Smooth muscle cell (in vitro differentiated cells): ENCODE data around the gene MYO9B. TPM values are rescaled to one million over a fixed set of nuclear protein-coding genes. Genes with fewer than 3 reads are reported as not detected.

Experiments
- DNase-seq: peaks from one replicate; lab custom pipeline; 2025; ENCODE audit not compliant: unreplicated experiment; lab: John Stamatoyannopoulos, UW
- H2AFZ ChIP-seq: fragments of 200-600 bp; sonication (generic); 2 replicates; pipeline ENCODE4 v1.6.0; 2016; ENCODE audit warnings: antibody characterized with exemption, low read depth, mild to moderate bottlenecking
- H3F3A ChIP-seq: fragments of 200-600 bp; sonication (generic); 2 replicates; pipeline ENCODE4 v1.6.0; 2017; ENCODE audit warnings: antibody characterized with exemption, low read depth
- H3K27ac ChIP-seq: fragments of 200-600 bp; sonication (generic); 2 replicates; pipeline ENCODE4 v1.5.1; 2016; ENCODE audit warnings: low read depth, mild to moderate bottlenecking
- H3K27me3 ChIP-seq: fragments of 200-600 bp; sonication (generic); 2 replicates; pipeline ENCODE4 v1.6.1; 2016; ENCODE audit warnings: low read depth, mild to moderate bottlenecking
- H3K36me3 ChIP-seq: fragments of 200-600 bp; sonication (generic); 2 replicates; pipeline ENCODE4 v1.5.1; 2016; ENCODE audit warnings: low read depth
- H3K4me1 ChIP-seq: fragments of 200-600 bp; sonication (generic); 2 replicates; pipeline ENCODE4 v1.5.1; 2016; ENCODE audit warnings: low read depth
- H3K4me2 ChIP-seq: fragments of 200-600 bp; sonication (generic); 2 replicates; pipeline ENCODE4 v1.6.0; 2016; ENCODE audit warnings: mild to moderate bottlenecking
- H3K4me3 ChIP-seq: fragments of 200-600 bp; sonication (generic); 2 replicates; pipeline ENCODE4 v1.5.1; 2016; ENCODE audit warnings: mild to moderate bottlenecking
- H3K79me2 ChIP-seq: fragments of 200-600 bp; sonication (generic); 2 replicates; pipeline ENCODE4 v1.6.0; 2016; ENCODE audit warnings: low read depth, mild to moderate bottlenecking
- H3K9ac ChIP-seq: fragments of 200-600 bp; sonication (generic); 2 replicates; pipeline ENCODE4 v1.6.0; 2016; ENCODE audit warnings: low read depth
- H3K9me3 ChIP-seq: fragments of 200-600 bp; sonication (generic); replicated peaks from 2 replicates; pipeline ENCODE4 v1.5.1; 2016; ENCODE audit warnings: low read depth
- H4K20me1 ChIP-seq: fragments of 200-600 bp; sonication (generic); 2 replicates; pipeline ENCODE4 v1.6.0; 2016; ENCODE audit warnings: low read depth
- WGBS: methylation state at CpG from one replicate; pipeline ENCODE4 v1.1.7; 2016; ENCODE audit warnings: low lambda C conversion rate; 5-methylcytosine and 5-hydroxymethylcytosine counted together
- polyA plus RNA-seq: library from polyadenylated mRNA; unstranded; fragments of >200 nt; fragmentation: Nextera tagmentation; extraction: Ambion mirVana; gene quantifications from 2 replicates; pipeline ENCODE4 v1.2.1, GENCODE V29; 2016
- total RNA-seq: library from RNA; depleted of rRNA; stranded (reverse); fragments of >200 nt; gene quantifications from 2 replicates; pipeline ENCODE4 v1.2.3, GENCODE V29; 2014
- TF ChIP-seq, protein P1 (sequence below): fragments of 200-600 bp; sonication (generic); IDR thresholded peaks from 2 replicates; pipeline ENCODE4 v1.5.1; 2017; ENCODE audit warnings: borderline replicate concordance, mild to moderate bottlenecking, antibody characterized with exemption; ENCODE audit not compliant: insufficient read depth, poor library complexity, severe bottlenecking

Gene MYO9B
- total and polyA plus RNA-seq, 2 experiments from 2014 or later = 44.6 to 46.6 TPM

- TF ChIP-seq, protein P1, sequence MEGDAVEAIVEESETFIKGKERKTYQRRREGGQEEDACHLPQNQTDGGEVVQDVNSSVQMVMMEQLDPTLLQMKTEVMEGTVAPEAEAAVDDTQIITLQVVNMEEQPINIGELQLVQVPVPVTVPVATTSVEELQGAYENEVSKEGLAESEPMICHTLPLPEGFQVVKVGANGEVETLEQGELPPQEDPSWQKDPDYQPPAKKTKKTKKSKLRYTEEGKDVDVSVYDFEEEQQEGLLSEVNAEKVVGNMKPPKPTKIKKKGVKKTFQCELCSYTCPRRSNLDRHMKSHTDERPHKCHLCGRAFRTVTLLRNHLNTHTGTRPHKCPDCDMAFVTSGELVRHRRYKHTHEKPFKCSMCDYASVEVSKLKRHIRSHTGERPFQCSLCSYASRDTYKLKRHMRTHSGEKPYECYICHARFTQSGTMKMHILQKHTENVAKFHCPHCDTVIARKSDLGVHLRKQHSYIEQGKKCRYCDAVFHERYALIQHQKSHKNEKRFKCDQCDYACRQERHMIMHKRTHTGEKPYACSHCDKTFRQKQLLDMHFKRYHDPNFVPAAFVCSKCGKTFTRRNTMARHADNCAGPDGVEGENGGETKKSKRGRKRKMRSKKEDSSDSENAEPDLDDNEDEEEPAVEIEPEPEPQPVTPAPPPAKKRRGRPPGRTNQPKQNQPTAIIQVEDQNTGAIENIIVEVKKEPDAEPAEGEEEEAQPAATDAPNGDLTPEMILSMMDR = no peak
- peaks cover 42% of the 10 kb centered on the region for H4K20me1 ChIP-seq
- 95% methylated on average over 7 of the region's 7 CpGs for WGBS
These were observed 37.1 kb downstream of the MYO9B start for GRCh38 chr19:17112700-17113099.

DNA sequence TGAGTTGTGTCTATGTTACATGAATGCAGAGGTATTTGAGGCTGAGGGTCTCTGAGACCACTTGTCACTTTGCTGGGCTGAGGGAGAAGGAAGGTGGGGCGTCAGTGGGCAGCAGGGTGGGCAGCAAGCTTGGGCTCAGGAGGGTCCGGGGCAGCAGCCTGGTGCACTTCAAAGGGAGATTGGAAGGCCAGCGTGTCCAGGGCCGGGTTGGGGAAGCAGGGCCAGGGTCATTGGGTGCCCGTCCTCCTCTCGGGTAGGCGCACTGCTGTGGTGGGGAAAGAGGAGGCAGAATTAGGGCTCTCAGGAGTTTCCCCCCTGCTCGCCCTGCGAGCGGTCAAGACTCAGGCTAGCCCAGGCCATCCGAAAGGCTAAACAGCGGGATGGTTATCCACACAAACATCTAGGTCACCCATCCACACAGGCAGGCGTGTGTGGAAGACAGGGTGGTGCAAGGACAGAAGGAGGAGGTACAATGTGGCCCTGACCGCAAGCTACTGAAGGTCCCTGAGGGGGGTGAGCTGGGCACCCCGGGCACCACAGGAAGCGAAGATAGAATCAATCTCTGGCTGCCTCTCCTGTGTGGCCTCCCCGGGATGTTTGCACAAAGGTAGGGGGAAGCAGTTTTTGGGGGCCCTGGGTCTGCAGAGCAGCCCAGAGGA lies 37.7 kb downstream of the MYO9B start:
- Histone ChIP-seq H3K4me1 (no peaks in the 10 kb centered on the region), H3K36me3 (no peaks in the 10 kb centered on the region), H3K4me2 (no peak overlapping the region), H3K27me3 (no peaks in the 10 kb centered on the region), H4K20me1 (peaks cover 42% of the 10 kb centered on the region), H3K27ac (no peak overlapping the region), H3K9me3 (no peaks in the 10 kb centered on the region), H3K9ac (no peak overlapping the region), H3K4me3 (no peak overlapping the region), H2AFZ (no peak overlapping the region), H3F3A (peaks cover 13% of the 10 kb centered on the region), H3K79me2 (peaks cover 73% of the 10 kb centered on the region)
- 95% methylated on average over 17 of the region's 17 CpGs for WGBS
- TF ChIP-seq, protein P1 = no peak
- DNase-seq = no peak

More at GRCh38 chr19:17112700-17113099, 37.1 kb downstream of the MYO9B start:
- DNase-seq = no peak
- Histone ChIP-seq H3K4me3 (no peak overlapping the region), H3K9ac (no peak overlapping the region), H3K27me3 (no peaks in the 10 kb centered on the region), H3K36me3 (no peaks in the 10 kb centered on the region), H3K4me2 (no peak overlapping the region), H2AFZ (no peak overlapping the region), H3K9me3 (no peaks in the 10 kb centered on the region), H3K79me2 (peaks cover 69% of the 10 kb centered on the region), H3F3A (peaks cover 13% of the 10 kb centered on the region), H3K4me1 (no peaks in the 10 kb centered on the region), H3K27ac (no peak overlapping the region)

- WGBS = 73% methylated on average over 12 of the region's 12 CpGs
- H4K20me1 ChIP-seq = peaks cover 53% of the 10 kb centered on the region
- H3F3A ChIP-seq = peaks cover 3% of the 10 kb centered on the region
- H3K4me2 ChIP-seq = no peak overlapping the region
- TF ChIP-seq, protein P1 = no peak
- peaks cover 81% of the 10 kb centered on the region for H3K79me2 ChIP-seq
- DNase-seq = no peak
- no peaks in the 10 kb centered on the region for H3K36me3 ChIP-seq
- H2AFZ ChIP-seq = no peak overlapping the region
- H3K9ac ChIP-seq = no peak overlapping the region
- H3K4me3 ChIP-seq = no peak overlapping the region
- no peaks in the 10 kb centered on the region for H3K27me3 ChIP-seq
- H3K9me3 ChIP-seq = no peaks in the 10 kb centered on the region
- no peak overlapping the region for H3K27ac ChIP-seq
- no peaks in the 10 kb centered on the region for H3K4me1 ChIP-seq
These were observed 38.8 kb downstream of the MYO9B start for GRCh38 chr19:17114414-17114831.

- no peak overlapping the region for H3K27ac ChIP-seq
These were observed 41.6 kb downstream of the MYO9B start for GRCh38 chr19:17116996-17117702.

More at GRCh38 chr19:17116996-17117702, 41.6 kb downstream of the MYO9B start:
- Histone ChIP-seq H3K9me3 (no peaks in the 10 kb centered on the region), H3K79me2 (peaks cover 61% of the 10 kb centered on the region), H3K9ac (no peak overlapping the region), H3K4me1 (no peaks in the 10 kb centered on the region), H2AFZ (no peak overlapping the region), H4K20me1 (peaks cover 75% of the 10 kb centered on the region), H3K36me3 (no peaks in the 10 kb centered on the region), H3K4me2 (no peak overlapping the region), H3K27me3 (no peaks in the 10 kb centered on the region), H3K4me3 (no peak overlapping the region), H3F3A (no peaks in the 10 kb centered on the region)
- no peak for DNase-seq
- TF ChIP-seq, protein P1 = no peak
- WGBS = 93% methylated on average over 14 of the region's 14 CpGs
